ENCODE measurements around the gene CDH2. TPM values are rescaled to one million over a fixed set of nuclear protein-coding genes. Genes with fewer than 3 reads are reported as not detected.

Gene CDH2
- total and polyA plus RNA-seq, 2 experiments from 2014 or later, result 81.8 to 117 TPM

- H3K27ac ChIP-seq, result no peak overlapping the region
- no peaks in the 10 kb centered on the region for H3K9me2 ChIP-seq (replicated peaks; ENCODE audit: insufficient read depth)
- no peak overlapping the region for H2AFZ ChIP-seq
- no peak for TF ChIP-seq EZH2 (IDR thresholded peaks at IDR 0.05; ENCODE audit: borderline replicate concordance)
- no peaks in the 10 kb centered on the region for H4K20me1 ChIP-seq (ENCODE audit: insufficient read depth, poor library complexity, severe bottlenecking)
- H3K79me2 ChIP-seq, result peaks cover 84% of the 10 kb centered on the region
- no peaks in the 10 kb centered on the region for H3K36me3 ChIP-seq (replicated peaks; ENCODE audit: insufficient read depth, low read depth)
- no peak overlapping the region for H3K4me3 ChIP-seq
- no peaks in the 10 kb centered on the region for H3K27me3 ChIP-seq
- peak overlapping the region; percentile 87 for H3K4me2 ChIP-seq
- H3K9me3 ChIP-seq (ENCODE audit: low read depth), result no peaks in the 10 kb centered on the region
- H3K4me1 ChIP-seq (ENCODE audit: insufficient read depth), result no peaks in the 10 kb centered on the region
- no peak for DNase-seq (ENCODE audit: low spot score)
- whole genome bisulfite sequencing (ENCODE audit: low lambda C conversion rate, missing lambda C conversion rate), result 76% methylated on average over 3 of the region's 3 CpGs
Observed at GRCh38 chr18:28171837-28172236, 5.1 kb downstream of the CDH2 start.

GRCh38 chr18:28168725-28169124, 8.2 kb downstream of the CDH2 start:
- H3K36me3 ChIP-seq (replicated peaks; ENCODE audit: insufficient read depth, low read depth), result no peaks in the 10 kb centered on the region
- DNase-seq (ENCODE audit: low spot score), result no peak
- H2AFZ ChIP-seq, result no peak overlapping the region
- peak overlapping the region; percentile 73 for H3K27ac ChIP-seq
- TF ChIP-seq CTCF (IDR thresholded peaks at IDR 0.05; ENCODE audit: poor library complexity) (no peak), EZH2phosphoT487 (IDR thresholded peaks at IDR 0.05; ENCODE audit: low read depth, severe bottlenecking, unreplicated experiment) (no peak), EZH2 (IDR thresholded peaks at IDR 0.05; ENCODE audit: borderline replicate concordance) (no peak)
- no peaks in the 10 kb centered on the region for H4K20me1 ChIP-seq (ENCODE audit: insufficient read depth, poor library complexity, severe bottlenecking)
- H3K4me3 ChIP-seq, result no peak overlapping the region
- H3K27me3 ChIP-seq, result no peaks in the 10 kb centered on the region
- peak overlapping the region; percentile 57 for H3K4me2 ChIP-seq
- no peaks in the 10 kb centered on the region for H3K9me2 ChIP-seq (replicated peaks; ENCODE audit: insufficient read depth)
- peaks cover 87% of the 10 kb centered on the region for H3K79me2 ChIP-seq
- 44% methylated on average over 1 of the region's 1 CpG for WGBS (ENCODE audit: low lambda C conversion rate, missing lambda C conversion rate)
- peaks cover under 1% of the 10 kb centered on the region for H3K4me1 ChIP-seq (ENCODE audit: insufficient read depth)
- H3K9me3 ChIP-seq (ENCODE audit: low read depth), result no peaks in the 10 kb centered on the region

GRCh38 chr18:28167835-28168349, 9.0 kb downstream of the CDH2 start:
- Histone ChIP-seq H3K4me3 (no peak overlapping the region), H3K4me1 (ENCODE audit: insufficient read depth) (peaks cover 9% of the 10 kb centered on the region), H3K9me3 (ENCODE audit: low read depth) (no peaks in the 10 kb centered on the region), H2AFZ (no peak overlapping the region), H3K27me3 (no peaks in the 10 kb centered on the region), H3K4me2 (peak overlapping the region; percentile 57), H4K20me1 (ENCODE audit: insufficient read depth, poor library complexity, severe bottlenecking) (no peaks in the 10 kb centered on the region), H3K9me2 (replicated peaks; ENCODE audit: insufficient read depth) (no peaks in the 10 kb centered on the region), H3K36me3 (replicated peaks; ENCODE audit: insufficient read depth, low read depth) (no peaks in the 10 kb centered on the region), H3K79me2 (peaks cover 87% of the 10 kb centered on the region), H3K27ac (peak overlapping the region; percentile 73)
- WGBS (ENCODE audit: low lambda C conversion rate, missing lambda C conversion rate), result 69% methylated on average over 8 of the region's 8 CpGs
- no peak for DNase-seq (ENCODE audit: low spot score)
- TF ChIP-seq CTCF (IDR thresholded peaks at IDR 0.05; ENCODE audit: poor library complexity) (no peak), EZH2phosphoT487 (IDR thresholded peaks at IDR 0.05; ENCODE audit: low read depth, severe bottlenecking, unreplicated experiment) (no peak), EZH2 (IDR thresholded peaks at IDR 0.05; ENCODE audit: borderline replicate concordance) (no peak)

- DNase-seq (ENCODE audit: low spot score), result no peak
- Histone ChIP-seq H3K27ac (peak overlapping the region; percentile 14), H3K36me3 (replicated peaks; ENCODE audit: insufficient read depth, low read depth) (no peaks in the 10 kb centered on the region), H3K4me1 (ENCODE audit: insufficient read depth) (peaks cover 12% of the 10 kb centered on the region), H3K79me2 (peaks cover 74% of the 10 kb centered on the region), H4K20me1 (ENCODE audit: insufficient read depth, poor library complexity, severe bottlenecking) (no peaks in the 10 kb centered on the region), H3K9me2 (replicated peaks; ENCODE audit: insufficient read depth) (no peaks in the 10 kb centered on the region), H3K27me3 (no peaks in the 10 kb centered on the region), H2AFZ (no peak overlapping the region), H3K4me2 (no peak overlapping the region), H3K4me3 (no peak overlapping the region), H3K9me3 (ENCODE audit: low read depth) (no peaks in the 10 kb centered on the region)
- TF ChIP-seq EZH2phosphoT487 (IDR thresholded peaks at IDR 0.05; ENCODE audit: low read depth, severe bottlenecking, unreplicated experiment) (no peak), CTCF (IDR thresholded peaks at IDR 0.05; ENCODE audit: poor library complexity) (no peak), EZH2 (IDR thresholded peaks at IDR 0.05; ENCODE audit: borderline replicate concordance) (no peak)
- WGBS (ENCODE audit: low lambda C conversion rate, missing lambda C conversion rate), result 46% methylated on average over 1 of the region's 1 CpG
Observed at GRCh38 chr18:28164771-28165483, 12.0 kb downstream of the CDH2 start.
